Tibial nerve (tissue), 4 donors: ENCODE results near the gene TARM1.

Source experiments
- CTCF ChIP-seq, 5 experiments: fragments of 200-600 bp in 3 of 5; fragments of 450-650 bp in 2 of 5; sonication (generic) in 3 of 5; IDR thresholded peaks; one replicate each; pipeline ENCODE4 v1.5.1; 2016 to 2019; ENCODE audit warnings: antibody characterized with exemption in 5 of 5, mild to moderate bottlenecking in 3 of 5, moderate library complexity in 2 of 5
- EP300 ChIP-seq, 2 donors: sonication (generic); formaldehyde crosslinking; IDR thresholded peaks; one replicate each; pipeline ENCODE4 v1.6.1; 2017; ENCODE audit warnings: antibody characterized with exemption in 2 of 2, mild to moderate bottlenecking in 1 of 2
- POLR2A ChIP-seq, 2 donors: fragments of 450-650 bp; IDR thresholded peaks; one replicate each; pipeline ENCODE4 v1.6.1; 2017; ENCODE audit warnings: antibody characterized with exemption in 2 of 2, mild to moderate bottlenecking in 2 of 2, moderate library complexity in 2 of 2

DNA sequence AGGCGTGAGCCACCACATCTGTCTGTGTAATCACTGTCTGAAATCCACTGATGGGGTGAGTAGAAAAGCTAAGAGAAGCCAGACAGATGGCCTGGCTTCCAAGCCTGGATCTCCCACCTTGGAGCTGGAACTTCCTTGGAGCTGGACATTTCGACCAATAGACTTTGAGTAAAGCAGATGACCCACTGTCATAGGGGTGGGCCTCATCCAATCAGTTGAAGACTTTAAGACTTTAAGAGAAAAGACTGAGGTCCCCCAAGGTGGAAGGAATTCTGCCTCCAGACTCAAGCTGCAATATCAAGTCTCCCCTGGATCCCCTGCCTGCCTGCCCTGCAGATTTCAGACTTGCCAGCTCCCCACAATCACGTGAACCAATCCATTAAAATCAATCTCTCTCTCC lies 38.2 kb downstream of the TARM1 start:
- TF ChIP-seq CTCF (IDR thresholded peaks at IDR 0.05) = no peak
- TF ChIP-seq POLR2A (IDR thresholded peaks at IDR 0.05) = no peak
- TF ChIP-seq EP300 (IDR thresholded peaks at IDR 0.05) = no peak
